ENCODE data around the gene PRADC1. TPM values are rescaled to one million over a fixed set of nuclear protein-coding genes. Genes with fewer than 3 reads are reported as not detected.

The PRADC1 gene
- total and polyA plus RNA-seq, 4 donors, result 12.1 to 41.4 (median 30.6) TPM

GRCh38 chr2:73233932-73234832, 1.1 kb upstream of the PRADC1 start, which contains the start of gene CCT7:
CCT7 (plus strand) TSS chr2:73234308; CDS start chr2:73234379, 71 bp downstream.
- Histone ChIP-seq H3K9me3 (ENCODE audit: control insufficient read depth in 4 of 4, low read length in 3 of 4) (no peaks in the 10 kb centered on the region), H3K9ac (ENCODE audit: low read depth in 1 of 2, low read length in 2 of 2) (peak within 1 kb of the TSS; percentile 88 to 91), H3K27me3 (ENCODE audit: control insufficient read depth in 4 of 4, insufficient read depth in 4 of 4, low read length in 3 of 4) (no peaks in the 10 kb centered on the region), H3K36me3 (ENCODE audit: control insufficient read depth in 4 of 4, insufficient read depth in 3 of 4, low read depth in 1 of 4, low read length in 3 of 4) (peaks cover 0 to 11% (median 5%) of the 10 kb centered on the region in 4 donors), H3K4me1 (ENCODE audit: control insufficient read depth in 4 of 4, insufficient read depth in 4 of 4, low read length in 3 of 4) (peaks cover 2 to 26% (median 19%) of the 10 kb centered on the region in 4 donors), H3K27ac (ENCODE audit: low read depth in 1 of 2, low read length in 2 of 2) (peak within 1 kb of the TSS; percentile 90 to 95), H3K4me3 (ENCODE audit: low read depth in 1 of 3, low read length in 3 of 3) (peak within 1 kb of the TSS; percentile 86 to 97 (median 87))
- peak; percentile 84 for DNase-seq (ENCODE audit: low spot score)
- WGBS, result under 1% methylated on average over 69 of the region's 69 CpGs
- peak; percentile 15 to 32 for TF ChIP-seq RXRA (IDR thresholded peaks at IDR 0.05)
- peak; percentile 69 for TF ChIP-seq ZBTB33 (IDR thresholded peaks at IDR 0.05)
- TF ChIP-seq SP1 (IDR thresholded peaks at IDR 0.05), result peak; percentile 59
- TF ChIP-seq REST (IDR thresholded peaks at IDR 0.05), result peak; percentile 92
- no peak for TF ChIP-seq FOXA1 (IDR thresholded peaks at IDR 0.05)
- TF ChIP-seq RAD21 (IDR thresholded peaks at IDR 0.05), result no peak
- TF ChIP-seq HNF4A (conservative IDR thresholded peaks at IDR 0.05), result no peak
- TF ChIP-seq TAF1 (conservative IDR thresholded peaks at IDR 0.05), result peak; percentile 94
- TF ChIP-seq GABPA (IDR thresholded peaks at IDR 0.05 in 1 of 2, conservative IDR thresholded peaks at IDR 0.05 in 1 of 2), result peak; percentile 82 to 93
- TF ChIP-seq MAX (IDR thresholded peaks at IDR 0.05), result peak; percentile 66
- TF ChIP-seq YY1 (IDR thresholded peaks at IDR 0.05), result peak; percentile 93

- H3K9ac ChIP-seq (ENCODE audit: low read depth in 1 of 2, low read length in 2 of 2), result peak overlapping the region; percentile 16 to 57
- H3K9me3 ChIP-seq (ENCODE audit: control insufficient read depth in 4 of 4, low read length in 3 of 4), result no peaks in the 10 kb centered on the region
- H3K36me3 ChIP-seq (ENCODE audit: control insufficient read depth in 4 of 4, insufficient read depth in 3 of 4, low read depth in 1 of 4, low read length in 3 of 4), result peaks cover 3 to 24% (median 12%) of the 10 kb centered on the region in 4 donors
- WGBS, result 2% methylated on average over 37 of the region's 37 CpGs
- H3K27me3 ChIP-seq (ENCODE audit: control insufficient read depth in 4 of 4, insufficient read depth in 4 of 4, low read length in 3 of 4), result no peaks in the 10 kb centered on the region
- no peak for DNase-seq (ENCODE audit: low spot score)
- peak overlapping the region; percentile 17 to 43 for H3K27ac ChIP-seq (ENCODE audit: low read depth in 1 of 2, low read length in 2 of 2)
- peaks cover 2 to 25% (median 17%) of the 10 kb centered on the region in 4 donors for H3K4me1 ChIP-seq (ENCODE audit: control insufficient read depth in 4 of 4, insufficient read depth in 4 of 4, low read length in 3 of 4)
- peak overlapping the region; percentile 71 to 86 (median 79) for H3K4me3 ChIP-seq (ENCODE audit: low read depth in 1 of 3, low read length in 3 of 3)
- TF ChIP-seq JUND (IDR thresholded peaks at IDR 0.05) (no peak), GABPA (IDR thresholded peaks at IDR 0.05 in 1 of 2, conservative IDR thresholded peaks at IDR 0.05 in 1 of 2) (no peak), RXRA (IDR thresholded peaks at IDR 0.05) (no peak), CTCF (IDR thresholded peaks at IDR 0.05; ENCODE audit: low read depth, low read length, missing input control) (no peak), EGR1 (IDR thresholded peaks at IDR 0.05; ENCODE audit: low read depth in 2 of 2) (no peak), SP1 (IDR thresholded peaks at IDR 0.05) (no peak), FOXA1 (IDR thresholded peaks at IDR 0.05) (no peak), HNF4G (IDR thresholded peaks at IDR 0.05) (no peak), ATF3 (IDR thresholded peaks at IDR 0.05) (no peak), ZBTB33 (IDR thresholded peaks at IDR 0.05) (no peak), MAX (IDR thresholded peaks at IDR 0.05) (no peak)
Measured at GRCh38 chr2:73232403-73233153, 461 bp downstream of the PRADC1 start.

All from liver (tissue), 9 donors.